Neural cell (in vitro differentiated cells): ENCODE data around the gene TMEM53.

ENCODE experiments used
- POLR2AphosphoS5 ChIP-seq: IDR thresholded peaks from 2 replicates; pipeline ENCODE4 v1.6.1; 2012
- TAF1 ChIP-seq: IDR thresholded peaks from 2 replicates; pipeline ENCODE4 v1.6.1; 2012; ENCODE audit warnings: low read depth
- TF ChIP-seq, protein P1 (sequence below): fragments of 450-650 bp; IDR thresholded peaks from 2 replicates; pipeline ENCODE4 v1.5.1; 2014; ENCODE audit warnings: antibody characterized with exemption, mild to moderate bottlenecking, moderate library complexity; ENCODE audit not compliant: poor library complexity, severe bottlenecking

DNA sequence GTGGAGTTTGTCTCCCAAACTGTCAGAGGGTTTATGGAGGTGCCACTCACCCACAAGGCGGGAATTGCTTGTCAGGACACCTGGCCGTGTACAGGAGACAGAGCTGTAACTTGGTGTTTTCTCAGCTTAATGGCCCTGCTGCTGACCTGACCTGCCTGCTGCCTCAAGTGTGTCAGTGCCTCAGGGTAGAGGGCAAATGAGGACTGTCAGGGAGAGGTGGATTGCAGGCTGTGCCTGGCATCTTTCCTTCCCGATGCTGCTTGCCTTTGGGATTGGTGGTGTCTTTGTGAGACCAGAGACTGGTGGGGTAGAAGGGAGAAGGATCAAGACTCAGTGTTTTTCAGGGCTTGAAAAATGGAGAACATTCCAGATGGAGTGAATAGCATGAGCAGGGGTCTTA is 31.4 kb downstream of the TMEM53 start:
- TF ChIP-seq, protein P1, sequence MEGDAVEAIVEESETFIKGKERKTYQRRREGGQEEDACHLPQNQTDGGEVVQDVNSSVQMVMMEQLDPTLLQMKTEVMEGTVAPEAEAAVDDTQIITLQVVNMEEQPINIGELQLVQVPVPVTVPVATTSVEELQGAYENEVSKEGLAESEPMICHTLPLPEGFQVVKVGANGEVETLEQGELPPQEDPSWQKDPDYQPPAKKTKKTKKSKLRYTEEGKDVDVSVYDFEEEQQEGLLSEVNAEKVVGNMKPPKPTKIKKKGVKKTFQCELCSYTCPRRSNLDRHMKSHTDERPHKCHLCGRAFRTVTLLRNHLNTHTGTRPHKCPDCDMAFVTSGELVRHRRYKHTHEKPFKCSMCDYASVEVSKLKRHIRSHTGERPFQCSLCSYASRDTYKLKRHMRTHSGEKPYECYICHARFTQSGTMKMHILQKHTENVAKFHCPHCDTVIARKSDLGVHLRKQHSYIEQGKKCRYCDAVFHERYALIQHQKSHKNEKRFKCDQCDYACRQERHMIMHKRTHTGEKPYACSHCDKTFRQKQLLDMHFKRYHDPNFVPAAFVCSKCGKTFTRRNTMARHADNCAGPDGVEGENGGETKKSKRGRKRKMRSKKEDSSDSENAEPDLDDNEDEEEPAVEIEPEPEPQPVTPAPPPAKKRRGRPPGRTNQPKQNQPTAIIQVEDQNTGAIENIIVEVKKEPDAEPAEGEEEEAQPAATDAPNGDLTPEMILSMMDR, result no peak
- TF ChIP-seq TAF1, result no peak
- no peak for TF ChIP-seq POLR2AphosphoS5
